Skin epidermis (tissue), 12 donors: Measurements from ENCODE around the gene SIRT5.

Source experiments
- H3K27ac ChIP-seq, 21 experiments: fragments of 200-600 bp; sonication (generic) in 11 of 21; one replicate each; pipeline ENCODE4 v1.5.0; 2020; ENCODE audit warnings: mild to moderate bottlenecking in 3 of 21, inconsistent platforms in 2 of 21, moderate library complexity in 2 of 21
- H3K4me3 ChIP-seq, 7 experiments: fragments of 200-600 bp; sonication (generic) in 2 of 7; one replicate each; pipeline ENCODE4 v1.5.0; 2020; ENCODE audit warnings: inconsistent platforms in 2 of 7, mild to moderate bottlenecking in 2 of 7, moderate library complexity in 1 of 7

The SIRT5 gene

DNA sequence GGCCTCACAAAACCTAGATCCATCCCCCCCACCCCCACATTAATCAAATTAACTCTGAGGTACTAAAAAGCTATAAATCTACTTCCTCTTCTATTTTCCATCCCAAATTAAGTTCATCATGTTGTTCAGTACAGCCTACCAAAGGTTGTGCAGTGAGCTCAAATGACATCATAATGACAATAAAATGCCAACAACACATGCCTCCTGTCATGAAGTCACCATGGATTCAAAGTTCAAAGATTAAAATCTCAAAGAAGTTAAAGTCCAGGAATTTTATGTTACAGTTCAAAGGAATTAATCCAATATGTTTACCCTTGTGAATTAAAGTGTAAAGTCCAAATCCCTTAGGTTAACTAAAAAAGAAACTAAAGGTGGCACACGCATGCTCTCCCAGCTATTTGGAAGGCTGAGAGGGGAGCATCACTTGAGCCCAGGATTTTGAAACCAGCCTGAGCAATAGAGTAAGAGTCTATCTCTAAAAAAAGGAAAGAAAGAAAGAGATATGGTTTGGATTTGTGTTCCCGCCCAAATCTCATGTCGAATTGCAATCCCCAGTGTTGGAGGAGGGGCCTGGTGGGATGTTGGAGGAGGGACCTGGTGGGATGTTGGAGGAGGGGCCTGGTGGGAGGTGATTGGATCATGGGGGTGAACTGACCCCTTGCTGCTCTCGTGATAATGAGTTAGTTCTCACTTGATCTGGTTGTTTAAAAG is 25.7 kb upstream of the SIRT5 start:
- H3K27ac ChIP-seq: no peak overlapping the region
- H3K4me3 ChIP-seq: no peak overlapping the region

DNA sequence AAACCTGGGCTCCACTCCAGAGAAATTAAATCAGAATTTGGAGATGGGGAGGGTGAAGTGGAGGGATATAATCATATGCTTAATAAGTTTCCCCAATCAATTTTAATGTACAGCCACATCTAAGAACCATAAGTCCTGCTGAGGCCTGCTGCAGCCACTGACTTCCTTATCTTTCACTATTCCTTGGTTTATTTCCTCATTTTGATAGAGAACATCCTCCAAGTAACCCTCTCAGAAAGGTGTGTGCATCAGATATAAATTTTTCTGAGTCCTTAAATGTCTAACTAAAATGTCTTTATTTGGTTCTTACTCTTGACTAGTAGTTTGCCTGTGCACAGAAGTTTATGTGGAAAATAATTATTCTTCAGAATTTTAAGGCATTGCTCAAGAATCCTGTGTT is 23.7 kb upstream of the SIRT5 start:
- no peak overlapping the region for H3K27ac ChIP-seq
- no peak overlapping the region for H3K4me3 ChIP-seq

DNA sequence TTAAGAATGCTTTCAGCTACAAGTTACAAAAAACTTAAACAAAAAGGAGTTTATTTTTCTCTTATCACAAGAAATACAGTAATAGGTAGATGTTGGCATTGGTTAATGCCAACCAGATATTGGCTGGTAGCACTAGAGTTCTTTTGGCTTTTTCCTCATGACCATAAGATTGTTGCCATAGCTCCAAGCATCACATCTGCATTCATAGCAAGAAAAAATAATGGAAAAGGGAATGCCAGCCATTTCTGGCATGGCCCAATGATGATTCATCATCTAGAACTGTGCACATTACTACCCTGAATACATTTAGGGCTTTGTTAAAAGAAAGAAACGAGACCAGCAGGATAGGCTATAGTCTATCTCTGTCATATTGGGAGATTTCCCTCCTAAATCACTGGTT is 20.8 kb upstream of the SIRT5 start:
- no peak overlapping the region for H3K4me3 ChIP-seq
- no peak overlapping the region for H3K27ac ChIP-seq

DNA sequence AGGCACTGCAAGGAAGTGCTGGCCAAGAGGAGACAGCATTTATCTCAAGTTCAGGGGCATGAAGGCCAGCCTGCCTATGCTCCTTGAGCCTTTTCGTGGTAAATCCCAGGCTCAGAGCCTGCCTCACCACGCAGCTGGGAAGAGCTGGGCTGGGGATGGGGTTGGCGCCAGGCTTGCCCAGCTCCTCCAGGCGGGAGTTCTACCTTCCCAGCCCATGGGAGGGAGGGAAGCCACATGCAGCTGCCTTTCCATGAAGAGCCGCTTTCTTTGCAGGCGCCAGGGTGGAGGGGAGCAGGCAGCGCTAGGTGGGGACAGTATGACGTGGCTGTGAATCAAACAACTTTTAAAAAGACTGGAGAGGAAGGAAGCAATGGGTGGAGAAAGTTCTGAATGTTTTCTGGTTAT is 19.5 kb upstream of the SIRT5 start:
- H3K27ac ChIP-seq: peak overlapping the region in 10 of 21 experiments; percentile 10 to 64 (median 52)

DNA sequence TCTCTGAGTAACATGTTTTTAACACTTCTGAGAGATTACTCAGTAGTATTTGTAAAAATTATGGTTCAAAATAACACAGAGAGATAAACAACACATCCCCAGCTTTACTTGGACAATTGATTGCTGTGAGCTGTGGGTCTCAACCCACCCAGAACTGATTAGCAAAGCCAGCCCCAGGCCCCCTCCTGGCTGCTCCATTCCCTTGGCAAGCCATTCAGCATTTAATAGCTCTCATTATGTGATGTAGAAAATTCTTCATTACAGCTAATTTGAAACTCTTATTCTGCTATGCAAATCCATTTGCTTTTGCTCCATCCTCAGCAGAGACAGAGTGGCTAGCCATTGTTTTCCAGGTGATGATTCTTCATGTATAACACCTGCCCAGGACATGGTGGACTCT is 16.6 kb upstream of the SIRT5 start:
- no peak overlapping the region for H3K27ac ChIP-seq
- H3K4me3 ChIP-seq: no peak overlapping the region

More for the DNA sequence above, 19.5 kb upstream of the SIRT5 start:
- H3K4me3 ChIP-seq: no peak overlapping the region

DNA sequence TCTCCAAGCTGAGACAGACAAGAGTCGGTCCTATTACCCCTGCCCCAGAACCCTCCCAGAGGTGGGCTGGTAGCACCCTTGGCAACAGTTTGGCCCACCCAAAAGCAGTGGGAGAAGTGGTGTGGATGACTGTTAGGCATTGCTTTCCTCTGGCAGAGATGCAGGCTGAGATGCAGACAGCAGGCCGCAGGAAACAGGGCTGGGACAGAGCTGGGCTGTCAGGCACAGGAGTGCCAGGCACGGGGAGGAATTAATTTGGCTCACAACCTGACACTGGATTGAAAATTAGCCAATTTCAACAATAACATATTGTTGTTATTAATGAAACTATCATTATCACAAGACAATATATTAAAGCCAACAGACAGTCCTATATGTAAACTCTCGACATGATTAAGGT is 15.7 kb upstream of the SIRT5 start:
- peak overlapping the region in 4 of 21 experiments; percentile 9 to 39 (median 20) for H3K27ac ChIP-seq
- H3K4me3 ChIP-seq: no peak overlapping the region

DNA sequence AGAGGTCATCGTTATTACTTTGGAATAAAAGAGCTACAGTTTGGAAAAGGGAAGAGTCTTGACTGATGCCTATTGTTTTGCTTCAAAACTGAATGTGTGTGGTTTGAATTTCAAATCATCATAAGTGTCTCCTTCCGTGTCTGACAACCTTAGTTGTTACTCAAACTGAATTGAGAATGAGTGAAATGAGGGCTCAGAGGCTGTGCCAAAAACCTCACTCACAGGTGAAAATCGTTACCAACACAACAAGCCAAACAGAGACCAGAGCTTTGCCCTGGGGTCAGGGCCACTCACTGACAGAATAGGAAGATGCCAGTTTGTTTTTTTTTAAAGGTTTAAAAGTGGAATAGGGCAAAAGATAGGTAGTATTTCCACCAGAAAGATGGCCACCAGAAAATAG is 15.2 kb upstream of the SIRT5 start:
- H3K27ac ChIP-seq: no peak overlapping the region
- H3K4me3 ChIP-seq: no peak overlapping the region

DNA sequence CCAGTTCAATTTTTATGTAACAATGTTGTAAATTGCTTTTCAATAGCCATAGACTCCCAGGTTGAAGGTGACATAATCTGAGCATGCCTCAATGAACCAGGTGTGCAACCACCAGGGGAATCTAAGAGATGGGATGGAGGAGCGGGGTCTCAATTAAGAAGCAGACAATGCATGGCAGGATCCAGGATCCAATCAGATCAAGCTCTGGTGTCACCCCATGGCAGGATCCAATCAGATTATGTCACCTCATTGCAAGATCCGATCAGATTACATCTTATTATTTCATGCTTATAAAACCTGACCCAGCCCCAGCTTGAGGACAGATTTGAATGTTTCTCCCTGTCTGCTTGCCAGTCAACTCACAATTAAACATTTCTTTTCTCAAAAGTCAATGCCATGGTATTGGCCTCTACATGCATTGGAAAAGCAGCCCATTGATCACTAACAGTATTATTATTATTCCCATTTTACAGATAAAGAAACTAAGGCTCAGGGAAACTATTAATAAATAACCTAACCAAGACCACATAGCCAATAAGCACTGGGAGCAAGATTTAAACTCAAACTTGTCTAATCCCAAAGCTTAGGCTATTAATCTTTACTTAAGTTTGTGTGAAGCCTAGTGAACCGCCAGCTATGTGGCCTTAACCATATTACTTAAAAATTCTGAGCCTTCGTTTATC is 14.3 kb upstream of the SIRT5 start:
- no peak overlapping the region for H3K4me3 ChIP-seq

DNA sequence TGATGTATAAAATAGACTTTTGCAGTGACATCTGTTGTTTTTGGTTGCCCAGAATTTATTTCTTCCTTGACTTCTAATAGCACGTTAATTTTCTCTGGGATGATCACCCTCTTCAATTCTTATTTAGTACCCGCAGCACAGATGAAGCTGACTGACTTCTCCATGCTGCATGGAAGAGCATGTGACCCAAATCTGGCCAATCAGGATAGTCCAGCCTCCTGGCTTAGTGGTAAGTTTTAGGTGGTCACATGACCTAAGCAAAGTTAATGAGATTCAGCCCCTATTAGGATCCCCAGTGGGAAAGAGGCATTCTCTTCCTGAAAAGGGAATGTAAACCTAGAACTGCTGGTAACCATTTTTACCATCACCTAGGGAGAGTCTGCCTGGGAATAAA is 13.8 kb upstream of the SIRT5 start:
- H3K27ac ChIP-seq: peak overlapping the region in 1 of 21 experiments; percentile 16

More for the DNA sequence above, 14.3 kb upstream of the SIRT5 start:
- peak overlapping the region in 1 of 21 experiments; percentile 16 for H3K27ac ChIP-seq

DNA sequence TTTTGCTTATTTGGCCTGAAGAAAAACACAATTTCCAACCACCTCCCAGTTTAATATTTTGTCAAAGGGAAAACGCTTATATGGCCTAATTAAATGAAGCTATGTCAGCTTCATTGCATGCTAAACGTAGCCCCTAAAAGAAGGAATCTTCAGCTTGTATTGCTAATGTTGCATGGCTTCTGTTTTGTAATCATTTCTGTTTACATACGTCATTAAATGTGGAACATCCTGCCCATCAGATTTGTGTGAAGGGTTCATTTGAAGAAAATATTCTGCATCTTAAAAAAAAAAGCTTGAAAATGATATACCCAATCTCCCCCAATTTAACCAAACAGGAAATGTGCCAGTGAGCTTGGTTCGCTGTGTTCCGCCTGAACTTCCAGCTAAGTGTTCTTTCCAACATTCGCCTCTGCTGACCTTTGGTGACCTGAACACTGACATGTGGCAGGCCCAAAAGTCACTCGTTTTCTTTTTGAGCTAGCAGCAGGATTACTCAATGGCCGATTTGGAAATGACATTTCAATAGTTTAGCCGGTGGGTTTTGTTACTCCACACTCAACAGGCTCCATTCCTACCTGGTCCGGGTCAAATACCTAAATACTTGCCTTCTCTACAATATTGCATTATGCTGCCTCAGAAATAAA is 12.7 kb upstream of the SIRT5 start:
- Histone ChIP-seq H3K4me3 (no peak overlapping the region), H3K27ac (no peak overlapping the region)

More for the DNA sequence above, 13.8 kb upstream of the SIRT5 start:
- H3K4me3 ChIP-seq: no peak overlapping the region

DNA sequence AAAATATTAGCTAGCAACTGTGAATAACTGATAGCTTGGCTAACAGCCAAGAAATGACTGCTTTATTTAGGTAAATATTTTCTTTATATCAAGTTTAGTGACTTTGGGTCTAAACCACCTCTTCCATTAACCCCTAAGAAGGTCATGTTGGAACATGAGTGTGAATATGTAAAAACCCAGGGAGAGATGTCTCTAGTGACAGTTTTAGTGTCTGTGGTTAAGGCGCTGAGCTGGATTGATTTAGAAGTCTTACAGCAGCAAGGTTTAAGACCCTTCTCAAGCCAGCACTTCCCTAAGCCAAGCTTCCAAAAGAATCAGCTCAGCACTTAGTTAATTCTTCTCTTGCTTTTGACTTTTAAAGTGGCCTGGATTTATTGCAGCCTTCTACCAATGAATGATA is 11.4 kb upstream of the SIRT5 start:
- Histone ChIP-seq H3K4me3 (no peak overlapping the region), H3K27ac (no peak overlapping the region)

DNA sequence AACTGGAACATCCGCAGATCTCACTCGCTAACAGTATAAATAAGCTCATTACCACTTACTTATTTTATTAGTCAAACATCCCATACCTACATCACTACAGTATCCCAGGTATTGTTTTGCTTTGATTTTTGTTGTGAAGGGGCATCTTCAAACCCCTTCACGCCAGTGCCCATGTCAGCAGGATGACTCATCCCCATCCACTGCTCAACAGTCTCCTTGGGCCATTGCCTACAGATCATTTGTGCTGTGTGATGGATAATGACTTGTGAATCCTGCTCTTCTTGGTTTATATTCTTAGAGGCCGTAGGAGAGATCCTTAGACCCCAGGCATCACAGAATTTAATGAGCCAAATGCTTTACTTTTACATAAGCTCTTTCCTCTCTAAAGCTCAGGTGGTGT is 8.5 kb upstream of the SIRT5 start:
- Histone ChIP-seq H3K4me3 (no peak overlapping the region), H3K27ac (no peak overlapping the region)

DNA sequence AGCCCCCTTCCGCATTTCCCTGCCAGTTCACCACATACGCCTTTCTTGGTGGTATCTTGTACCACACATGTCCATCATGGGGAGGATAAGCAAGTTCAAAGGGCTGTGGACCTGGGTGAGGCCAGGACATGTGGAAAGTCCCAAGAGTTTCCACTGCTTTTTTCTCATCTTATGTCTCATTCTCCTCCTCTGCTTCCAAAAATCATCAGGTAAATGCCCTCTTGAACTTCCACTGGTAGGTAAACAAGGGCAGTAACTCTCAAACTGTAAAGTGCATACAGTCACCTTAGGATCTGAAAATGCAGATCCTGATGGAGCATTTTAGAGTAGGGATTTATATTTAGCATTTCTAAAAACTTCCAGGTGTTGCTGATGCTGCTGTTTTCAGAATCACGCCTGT is 7.9 kb upstream of the SIRT5 start:
- Histone ChIP-seq H3K27ac (no peak overlapping the region), H3K4me3 (no peak overlapping the region)

DNA sequence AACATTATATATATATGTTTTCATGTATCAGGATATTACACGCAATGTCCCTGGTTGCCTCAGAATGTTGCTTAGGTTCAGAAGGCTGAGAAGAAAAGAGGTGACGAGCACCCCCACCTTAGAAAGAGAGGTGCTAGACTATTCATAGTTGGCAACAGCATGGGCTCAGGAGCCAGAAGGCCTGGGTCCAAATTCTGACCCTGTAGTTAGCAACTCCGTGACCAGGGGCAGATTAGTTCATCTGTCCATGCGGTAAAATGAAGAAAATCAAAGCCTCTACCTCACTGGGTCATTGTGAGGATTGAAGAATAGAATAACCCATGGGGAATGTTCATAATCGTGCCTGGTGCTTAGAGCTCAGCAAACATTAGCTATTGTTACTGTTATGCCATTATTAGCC is 5.4 kb upstream of the SIRT5 start:
- Histone ChIP-seq H3K27ac (no peak overlapping the region), H3K4me3 (no peak overlapping the region)

DNA sequence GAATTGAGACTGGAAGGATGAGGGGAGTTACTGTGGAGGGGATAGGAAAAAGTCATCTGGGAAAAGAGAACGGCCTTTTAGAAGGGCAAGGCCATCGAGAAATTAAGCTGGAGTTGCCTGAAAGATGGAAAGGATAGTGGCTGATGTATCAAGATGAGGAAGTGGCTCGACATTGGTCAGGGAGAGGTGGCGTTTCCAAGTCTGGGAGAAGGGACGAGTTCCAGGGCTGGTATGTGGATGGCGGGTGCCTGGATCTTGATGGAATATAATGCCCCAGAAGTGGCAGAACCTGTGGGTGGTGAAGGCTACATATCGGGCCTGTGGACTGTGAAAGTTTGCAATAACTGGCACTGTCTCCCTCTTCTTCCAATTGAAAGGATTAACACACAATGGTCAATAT is 2.2 kb upstream of the SIRT5 start:
- H3K4me3 ChIP-seq: no peak overlapping the region
- H3K27ac ChIP-seq: no peak overlapping the region

DNA sequence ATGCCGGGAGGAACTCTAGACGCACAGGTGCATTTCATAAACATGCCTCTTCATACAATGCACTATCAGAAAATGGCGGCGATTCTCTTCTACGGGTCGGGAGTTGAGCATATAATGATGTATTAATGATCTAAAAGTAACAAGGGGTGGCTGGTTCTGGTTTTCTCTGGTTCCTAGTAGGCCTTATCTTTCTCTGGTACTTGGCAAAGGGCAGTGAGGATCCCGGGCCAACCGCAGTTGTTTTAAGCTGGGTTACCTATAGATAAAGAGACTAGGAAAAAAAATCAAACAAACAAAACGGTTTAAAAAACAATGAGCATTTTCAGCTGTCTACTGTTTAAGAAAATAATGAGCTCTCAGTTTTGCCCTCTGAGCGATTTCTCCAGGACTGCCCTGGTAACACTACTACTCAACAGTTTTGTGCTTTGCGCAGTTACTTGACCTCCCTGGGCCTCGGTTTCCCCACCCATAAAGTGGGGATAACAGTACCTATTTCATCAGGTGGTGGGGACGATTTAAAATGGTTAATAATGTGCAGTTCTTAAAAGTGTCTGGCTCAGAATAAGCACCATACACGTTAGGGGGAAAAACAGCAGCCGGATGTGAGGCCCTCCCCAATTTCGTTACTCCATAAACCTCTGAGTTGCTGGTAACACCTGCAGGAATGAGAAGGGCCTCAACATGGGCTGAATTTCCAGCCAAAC is 1.3 kb upstream of the SIRT5 start:
- Histone ChIP-seq H3K4me3 (peak overlapping the region in 5 of 7 experiments; percentile 70 to 90 (median 80)), H3K27ac (peak overlapping the region in 13 of 21 experiments; percentile 91 to 99 (median 94))

DNA sequence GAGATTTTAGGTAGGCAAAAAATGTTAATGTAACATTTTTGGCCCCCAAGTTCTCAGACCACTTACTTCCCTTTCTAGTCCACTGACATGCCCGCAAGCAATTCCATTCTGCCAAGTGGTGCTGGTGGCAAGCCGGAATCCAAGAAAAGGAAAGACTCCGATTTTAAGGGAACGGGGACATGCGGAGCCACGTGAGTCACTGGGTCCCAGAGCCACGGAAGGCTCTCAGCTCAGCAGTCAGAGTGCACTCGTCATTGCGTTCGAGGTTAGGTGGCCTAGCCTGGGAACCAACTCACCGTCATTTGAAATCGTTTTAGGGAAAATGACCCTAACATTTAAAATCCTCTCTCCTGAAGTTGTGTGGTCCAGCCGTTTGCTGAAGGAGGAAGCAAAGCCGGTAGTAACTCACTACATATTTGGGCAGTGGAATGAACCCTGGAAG is 711 bp upstream of the SIRT5 start:
- peak overlapping the region; percentile 91 to 99 (median 94) for H3K27ac ChIP-seq
- peak overlapping the region; percentile 70 to 90 (median 80) for H3K4me3 ChIP-seq

DNA sequence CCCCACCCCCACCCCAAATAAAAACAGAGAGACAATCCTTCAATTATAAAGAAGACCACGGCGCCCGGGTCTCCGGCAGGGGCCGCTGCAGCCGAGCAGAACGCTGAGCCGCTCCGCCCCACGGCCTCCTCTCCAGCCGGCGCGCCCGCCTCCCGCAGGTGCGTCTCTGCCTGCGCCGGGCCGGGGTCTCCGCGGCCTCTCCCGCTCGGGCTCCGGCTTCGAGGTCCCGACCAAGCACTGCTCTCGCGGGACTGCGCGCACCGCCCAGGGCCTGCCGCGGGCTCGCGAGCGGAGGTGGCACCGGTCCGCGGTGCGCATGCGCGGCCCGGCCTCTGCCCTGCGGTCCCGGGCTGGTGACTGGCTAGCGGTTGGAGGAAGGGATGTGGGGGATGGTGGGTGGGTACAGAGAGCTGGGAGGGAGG is 241 bp upstream of the SIRT5 start:
- Histone ChIP-seq H3K27ac (peak overlapping the region; percentile 91 to 99 (median 94)), H3K4me3 (peak overlapping the region; percentile 70 to 90 (median 80))

DNA sequence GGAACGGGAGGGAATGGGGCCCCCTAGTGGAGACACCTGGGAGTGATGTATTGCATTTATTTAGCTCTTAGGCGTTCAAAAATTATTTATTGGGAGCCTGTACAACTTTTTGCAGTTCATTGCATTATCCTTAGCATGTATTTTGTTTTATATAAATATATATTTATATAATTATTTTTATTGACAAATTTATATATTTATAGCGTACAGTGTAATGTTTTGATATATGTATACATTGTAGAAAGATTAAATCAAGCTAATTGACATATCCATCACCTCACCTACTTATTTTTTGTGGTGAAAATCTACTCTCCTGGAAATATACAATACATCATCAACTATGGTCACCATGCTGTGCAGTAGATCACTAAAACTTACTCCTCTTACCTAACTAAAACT is 975 bp downstream of the SIRT5 start:
- H3K27ac ChIP-seq: peak overlapping the region in 18 of 21 experiments; percentile 91 to 99 (median 94)

DNA sequence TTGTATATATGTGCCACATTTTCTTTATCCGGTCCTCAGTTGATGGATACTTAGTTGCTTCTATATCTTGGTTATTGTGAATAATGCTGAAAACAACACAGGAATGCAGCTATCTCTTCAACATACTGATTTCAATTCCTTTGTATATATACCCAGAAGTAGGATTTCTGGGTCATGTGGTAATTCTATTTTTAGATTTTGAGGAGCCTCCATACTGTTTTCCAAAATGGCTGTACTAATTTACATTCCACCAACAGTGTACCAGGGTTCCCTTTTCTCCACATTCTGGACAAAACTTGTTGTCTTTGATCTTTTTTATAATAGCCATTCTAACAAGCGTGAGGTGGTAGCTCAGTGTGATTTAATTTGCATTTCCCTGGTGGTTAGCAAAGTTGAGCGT is 1.6 kb downstream of the SIRT5 start:
- no peak overlapping the region for H3K27ac ChIP-seq

More for the DNA sequence above, 975 bp downstream of the SIRT5 start:
- H3K4me3 ChIP-seq: peak overlapping the region; percentile 70 to 90 (median 80)

More for the DNA sequence above, 1.6 kb downstream of the SIRT5 start:
- no peak overlapping the region for H3K4me3 ChIP-seq
